ENCODE measurements around the gene BCL11B.

GRCh38 chr14:99147366-99147740 is 124.6 kb downstream of the BCL11B start:
- TF ChIP-seq CTCF (IDR thresholded peaks at IDR 0.05) (no peak), POLR2A (IDR thresholded peaks at IDR 0.05) (no peak), EP300 (IDR thresholded peaks at IDR 0.05) (no peak), POLR2AphosphoS5 (IDR thresholded peaks at IDR 0.05) (no peak)

Measured in gastroesophageal sphincter (tissue), 3 donors.